GM12873 (cell line): ENCODE measurements around the gene AMT.

ENCODE experiments used
- TF ChIP-seq, protein P1 (sequence below): IDR thresholded peaks from 2 replicates; pipeline ENCODE4 v1.5.1; 2012; ENCODE audit warnings: low read depth, mild to moderate bottlenecking, moderate library complexity, low read length, control low read depth; ENCODE audit not compliant: insufficient read depth; ENCODE audit errors: missing control alignments

The AMT gene

DNA sequence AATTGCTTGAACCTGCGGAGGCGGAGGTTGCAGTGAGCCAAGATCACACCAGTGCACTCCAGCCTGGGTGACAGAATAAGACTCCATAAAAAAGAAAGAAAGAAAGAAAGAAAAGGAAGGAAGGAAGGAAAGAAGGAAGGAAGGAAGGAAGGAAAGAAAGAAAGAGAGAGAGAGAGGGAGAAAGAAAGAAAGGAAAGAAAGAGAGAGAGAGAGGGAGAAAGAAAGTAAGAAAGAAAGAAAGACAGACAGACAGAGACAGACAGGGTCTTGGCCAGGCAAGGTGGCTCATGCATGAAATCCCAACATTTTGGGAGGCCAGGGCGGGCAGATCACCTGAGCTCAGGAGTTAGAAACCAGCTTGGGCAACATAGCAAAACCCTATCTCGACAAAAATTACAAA is 31.3 kb upstream of the AMT start:
- TF ChIP-seq, protein P1, sequence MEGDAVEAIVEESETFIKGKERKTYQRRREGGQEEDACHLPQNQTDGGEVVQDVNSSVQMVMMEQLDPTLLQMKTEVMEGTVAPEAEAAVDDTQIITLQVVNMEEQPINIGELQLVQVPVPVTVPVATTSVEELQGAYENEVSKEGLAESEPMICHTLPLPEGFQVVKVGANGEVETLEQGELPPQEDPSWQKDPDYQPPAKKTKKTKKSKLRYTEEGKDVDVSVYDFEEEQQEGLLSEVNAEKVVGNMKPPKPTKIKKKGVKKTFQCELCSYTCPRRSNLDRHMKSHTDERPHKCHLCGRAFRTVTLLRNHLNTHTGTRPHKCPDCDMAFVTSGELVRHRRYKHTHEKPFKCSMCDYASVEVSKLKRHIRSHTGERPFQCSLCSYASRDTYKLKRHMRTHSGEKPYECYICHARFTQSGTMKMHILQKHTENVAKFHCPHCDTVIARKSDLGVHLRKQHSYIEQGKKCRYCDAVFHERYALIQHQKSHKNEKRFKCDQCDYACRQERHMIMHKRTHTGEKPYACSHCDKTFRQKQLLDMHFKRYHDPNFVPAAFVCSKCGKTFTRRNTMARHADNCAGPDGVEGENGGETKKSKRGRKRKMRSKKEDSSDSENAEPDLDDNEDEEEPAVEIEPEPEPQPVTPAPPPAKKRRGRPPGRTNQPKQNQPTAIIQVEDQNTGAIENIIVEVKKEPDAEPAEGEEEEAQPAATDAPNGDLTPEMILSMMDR: no peak

DNA sequence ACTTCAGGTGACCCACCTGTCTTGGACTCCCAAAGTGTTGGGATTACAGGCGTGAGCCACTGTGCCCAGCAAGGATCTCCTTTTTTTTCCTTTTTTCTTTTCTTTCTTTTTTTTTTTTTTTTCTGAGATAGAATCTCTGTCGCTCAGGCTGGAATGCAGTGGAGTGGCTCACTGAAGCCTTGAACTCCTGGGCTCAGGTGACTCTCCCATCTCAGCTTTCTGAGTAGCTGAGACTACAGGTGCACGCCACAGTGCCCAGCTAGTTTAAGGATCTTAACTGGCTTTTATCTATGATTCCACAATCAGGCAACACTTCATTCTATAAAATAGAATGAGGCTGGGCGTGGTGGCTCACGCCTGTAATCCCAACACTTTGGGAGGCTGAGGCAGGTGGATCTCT is 23.1 kb upstream of the AMT start:
- TF ChIP-seq, protein P1: no peak

DNA sequence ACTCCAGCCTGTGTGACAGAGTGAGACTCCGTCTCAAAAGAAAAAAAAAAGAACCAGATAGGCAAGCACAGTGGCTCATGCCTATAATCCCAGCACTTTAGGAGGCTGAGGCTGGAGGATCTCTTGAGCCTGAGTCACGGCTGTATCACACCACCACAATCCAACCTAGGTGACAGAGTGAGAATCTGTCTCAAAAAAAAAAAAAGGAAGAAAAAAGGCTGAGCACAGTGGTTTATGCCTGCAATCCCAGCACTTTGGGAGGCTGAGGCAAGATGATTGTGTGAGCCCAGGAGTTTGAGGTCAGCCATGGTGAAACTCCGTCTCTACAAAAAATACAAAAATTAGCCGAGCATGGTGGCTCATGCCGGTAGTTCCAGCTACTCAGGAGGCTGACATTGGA is 12.5 kb upstream of the AMT start:
- TF ChIP-seq, protein P1: no peak

DNA sequence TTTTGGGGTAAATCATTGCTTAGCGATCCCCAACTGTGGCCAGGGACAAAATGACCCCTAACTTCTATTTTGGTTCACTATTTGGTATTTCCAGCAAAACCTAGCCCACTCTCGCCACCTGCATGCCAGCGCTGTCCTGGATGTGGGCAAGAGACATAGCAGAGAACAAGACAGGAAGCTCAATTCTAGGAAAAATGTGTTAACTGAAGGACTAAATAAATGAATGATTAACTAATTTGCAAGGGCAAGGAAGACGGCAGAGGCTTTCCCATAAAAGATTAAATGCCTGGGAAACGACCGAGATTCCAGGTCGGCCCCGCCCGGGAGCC is 6.4 kb upstream of the AMT start:
- TF ChIP-seq, protein P1: no peak

DNA sequence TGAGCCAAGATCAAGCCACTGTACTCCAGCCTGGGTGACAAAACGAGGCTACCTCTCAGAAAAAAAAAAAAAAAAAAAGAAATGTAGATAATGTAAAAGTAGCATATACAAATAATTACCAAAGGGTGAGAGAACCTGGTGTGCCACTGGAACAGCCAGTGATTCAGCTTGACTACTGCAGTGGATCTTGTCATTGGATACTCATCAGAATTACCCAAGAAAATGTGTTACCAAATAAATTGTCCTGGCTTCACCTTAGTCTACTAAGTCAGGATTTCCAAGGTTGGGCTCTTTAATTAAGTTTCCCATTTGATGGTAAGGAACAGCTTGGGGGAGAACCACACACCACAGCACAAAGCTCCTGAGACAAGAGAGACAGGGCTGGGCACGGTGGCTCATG is 5.3 kb upstream of the AMT start:
- TF ChIP-seq, protein P1: no peak

DNA sequence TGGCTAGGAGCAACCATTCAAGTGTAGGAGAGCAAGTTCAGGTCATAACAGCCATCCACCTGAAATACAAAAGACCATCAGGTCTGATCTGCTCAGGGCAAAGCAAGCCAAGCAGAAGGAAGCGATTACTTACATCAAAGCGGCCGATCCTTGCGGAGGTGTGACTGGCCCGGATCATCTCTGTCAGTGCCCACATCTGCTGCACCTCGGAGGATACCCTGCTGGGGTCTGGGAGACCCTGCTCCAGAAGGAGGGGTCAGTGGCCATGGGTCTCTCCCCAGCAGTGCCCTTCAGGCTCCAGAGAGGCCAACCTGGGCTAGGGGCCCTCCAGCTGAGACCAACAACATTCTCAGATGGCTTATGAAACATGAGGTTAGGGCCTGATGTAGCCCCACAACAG is 2.5 kb upstream of the AMT start:
- TF ChIP-seq, protein P1: no peak

DNA sequence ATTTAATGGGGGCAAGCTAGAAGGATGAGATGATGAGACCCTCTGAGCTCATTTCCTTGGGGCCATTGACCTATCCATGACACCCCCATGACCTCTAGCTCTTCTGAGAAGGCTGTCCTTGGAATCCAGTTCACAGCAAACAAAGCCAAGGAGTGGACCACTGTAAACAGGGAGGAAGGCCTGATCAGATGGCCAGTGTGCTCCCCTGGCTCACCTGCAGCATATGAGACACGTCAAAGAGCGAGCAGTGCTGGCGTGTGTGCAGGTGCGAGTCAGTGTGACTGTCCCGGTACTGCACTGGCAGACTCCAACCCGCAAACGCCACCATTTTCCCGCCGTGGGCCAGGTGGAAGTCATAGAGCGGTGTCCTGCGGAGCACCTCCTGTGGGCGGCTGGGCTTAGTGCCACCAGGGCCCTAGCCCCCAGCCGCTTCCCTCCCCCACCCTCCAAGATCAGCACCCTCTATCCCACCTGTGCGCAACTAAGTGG is 339 bp downstream of the AMT start:
- TF ChIP-seq, protein P1: no peak
